ENCODE data around the gene NOL7. TPM values are rescaled to one million over a fixed set of nuclear protein-coding genes. Genes with fewer than 3 reads are reported as not detected.

The NOL7 gene
- total and polyA plus RNA-seq, 2 of the 8 experiments (the other 6 are each of a cell fraction or from before 2014, with no cell fraction given): 16.4 to 70.4 TPM

- TF ChIP-seq CHD7 (IDR thresholded peaks at IDR 0.05; ENCODE audit: insufficient replicate concordance, low read length): no peak
- no peak for TF ChIP-seq ZNF274 (IDR thresholded peaks at IDR 0.05; ENCODE audit: borderline replicate concordance, extremely low read depth, low read length)
- no peak for TF ChIP-seq CTCF (IDR thresholded peaks at IDR 0.05; ENCODE audit: control extremely low read depth in 1 of 3, insufficient read depth in 1 of 3, low read depth in 1 of 3, low read length in 3 of 3)
- no peak for TF ChIP-seq SIX5 (IDR thresholded peaks at IDR 0.05; ENCODE audit: low read depth, low read length)
- TF ChIP-seq CTBP2 (IDR thresholded peaks at IDR 0.05; ENCODE audit: borderline replicate concordance, insufficient read depth, insufficient read length, low read length): no peak
- no peak for TF ChIP-seq TAF1 (IDR thresholded peaks at IDR 0.05; ENCODE audit: low read depth, low read length)
These were observed 33.4 kb upstream of the NOL7 start (continued) for GRCh38 chr6:13581700-13582229.
